SHP77 (cell line): ENCODE data around the gene SPHK1.

Source experiments
- DNase-seq, 2 experiments: peaks; one replicate each; lab custom pipeline; 2025; lab: John Stamatoyannopoulos, UW

The SPHK1 gene

DNA sequence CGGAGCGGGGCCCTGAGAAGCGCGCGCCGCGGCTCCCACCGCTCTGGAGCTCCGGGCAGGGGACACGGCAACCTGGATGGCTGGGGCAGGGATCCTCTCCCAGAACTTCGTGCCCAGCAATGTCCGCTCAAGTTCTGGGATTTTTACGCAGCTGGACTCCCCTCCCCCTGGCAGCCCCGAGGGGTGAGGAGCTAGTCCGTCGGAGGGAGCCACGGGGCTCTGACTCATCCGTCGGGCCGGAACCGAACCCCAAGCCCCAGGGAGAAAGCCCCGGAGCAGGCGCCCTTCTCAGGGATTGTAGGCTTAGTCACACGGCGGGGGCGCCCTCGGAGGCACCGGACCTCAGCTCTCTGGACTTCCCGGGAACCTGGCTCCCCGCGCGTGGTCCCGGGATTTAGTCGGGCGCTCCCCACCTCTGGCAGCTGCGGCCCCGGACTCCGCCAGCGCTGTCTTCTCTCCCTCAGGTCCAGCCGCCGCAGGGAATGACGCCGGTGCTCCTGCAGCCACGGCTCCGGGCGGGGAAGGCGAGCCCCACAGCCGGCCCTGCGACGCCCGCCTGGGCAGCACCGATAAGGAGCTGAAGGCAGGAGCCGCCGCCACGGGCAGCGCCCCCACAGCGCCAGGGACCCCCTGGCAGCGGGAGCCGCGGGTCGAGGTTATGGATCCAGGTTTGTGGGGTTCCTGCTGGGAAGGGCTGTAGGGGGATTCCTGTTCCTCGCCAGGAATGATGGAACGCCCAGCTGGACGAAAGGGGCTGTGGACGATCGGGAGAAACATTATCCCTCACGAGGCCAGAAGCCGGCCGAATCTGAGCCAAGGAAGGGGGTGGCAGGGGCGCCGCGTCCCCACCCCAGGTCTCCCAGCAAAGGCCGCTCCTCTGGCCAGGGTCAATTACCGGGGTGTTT, 830 bp downstream of the SPHK1 start:
- no peak for DNase-seq

DNA sequence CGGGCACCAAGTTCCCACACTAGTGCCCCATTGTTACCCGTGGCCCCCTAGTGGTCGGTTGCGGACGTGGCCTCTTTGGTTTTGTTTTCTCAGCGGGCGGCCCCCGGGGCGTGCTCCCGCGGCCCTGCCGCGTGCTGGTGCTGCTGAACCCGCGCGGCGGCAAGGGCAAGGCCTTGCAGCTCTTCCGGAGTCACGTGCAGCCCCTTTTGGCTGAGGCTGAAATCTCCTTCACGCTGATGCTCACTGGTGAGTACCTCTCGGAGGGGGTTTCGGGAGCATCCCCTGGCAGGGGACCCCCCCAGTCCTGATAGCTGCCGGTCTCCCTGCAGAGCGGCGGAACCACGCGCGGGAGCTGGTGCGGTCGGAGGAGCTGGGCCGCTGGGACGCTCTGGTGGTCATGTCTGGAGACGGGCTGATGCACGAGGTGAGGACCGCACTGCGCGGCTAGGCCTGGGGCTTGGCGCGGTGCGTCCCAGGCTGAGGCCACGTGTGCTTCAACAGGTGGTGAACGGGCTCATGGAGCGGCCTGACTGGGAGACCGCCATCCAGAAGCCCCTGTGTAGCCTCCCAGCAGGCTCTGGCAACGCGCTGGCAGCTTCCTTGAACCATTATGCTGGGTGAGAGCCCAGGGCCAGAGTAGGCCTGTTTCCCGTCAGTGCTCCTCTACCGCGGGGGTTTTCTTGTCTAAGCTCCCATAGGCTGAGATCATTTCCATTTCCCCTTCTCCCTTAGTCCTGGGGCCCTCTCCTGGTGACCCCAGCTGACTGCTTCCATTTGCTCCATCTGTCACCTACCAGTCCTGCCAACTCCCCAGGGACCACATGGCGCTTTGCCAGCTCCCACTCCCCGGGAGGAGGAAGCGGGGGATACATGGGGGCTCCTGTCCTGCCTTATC, 1.7 kb downstream of the SPHK1 start:
- peak; percentile 56 to 65 for DNase-seq

DNA sequence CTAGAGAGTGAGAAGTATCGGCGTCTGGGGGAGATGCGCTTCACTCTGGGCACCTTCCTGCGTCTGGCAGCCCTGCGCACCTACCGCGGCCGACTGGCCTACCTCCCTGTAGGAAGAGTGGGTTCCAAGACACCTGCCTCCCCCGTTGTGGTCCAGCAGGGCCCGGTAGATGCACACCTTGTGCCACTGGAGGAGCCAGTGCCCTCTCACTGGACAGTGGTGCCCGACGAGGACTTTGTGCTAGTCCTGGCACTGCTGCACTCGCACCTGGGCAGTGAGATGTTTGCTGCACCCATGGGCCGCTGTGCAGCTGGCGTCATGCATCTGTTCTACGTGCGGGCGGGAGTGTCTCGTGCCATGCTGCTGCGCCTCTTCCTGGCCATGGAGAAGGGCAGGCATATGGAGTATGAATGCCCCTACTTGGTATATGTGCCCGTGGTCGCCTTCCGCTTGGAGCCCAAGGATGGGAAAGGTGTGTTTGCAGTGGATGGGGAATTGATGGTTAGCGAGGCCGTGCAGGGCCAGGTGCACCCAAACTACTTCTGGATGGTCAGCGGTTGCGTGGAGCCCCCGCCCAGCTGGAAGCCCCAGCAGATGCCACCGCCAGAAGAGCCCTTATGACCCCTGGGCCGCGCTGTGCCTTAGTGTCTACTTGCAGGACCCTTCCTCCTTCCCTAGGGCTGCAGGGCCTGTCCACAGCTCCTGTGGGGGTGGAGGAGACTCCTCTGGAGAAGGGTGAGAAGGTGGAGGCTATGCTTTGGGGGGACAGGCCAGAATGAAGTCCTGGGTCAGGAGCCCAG, 2.8 kb downstream of the SPHK1 start:
- peak in 1 of 2 experiments; percentile 65 for DNase-seq

DNA sequence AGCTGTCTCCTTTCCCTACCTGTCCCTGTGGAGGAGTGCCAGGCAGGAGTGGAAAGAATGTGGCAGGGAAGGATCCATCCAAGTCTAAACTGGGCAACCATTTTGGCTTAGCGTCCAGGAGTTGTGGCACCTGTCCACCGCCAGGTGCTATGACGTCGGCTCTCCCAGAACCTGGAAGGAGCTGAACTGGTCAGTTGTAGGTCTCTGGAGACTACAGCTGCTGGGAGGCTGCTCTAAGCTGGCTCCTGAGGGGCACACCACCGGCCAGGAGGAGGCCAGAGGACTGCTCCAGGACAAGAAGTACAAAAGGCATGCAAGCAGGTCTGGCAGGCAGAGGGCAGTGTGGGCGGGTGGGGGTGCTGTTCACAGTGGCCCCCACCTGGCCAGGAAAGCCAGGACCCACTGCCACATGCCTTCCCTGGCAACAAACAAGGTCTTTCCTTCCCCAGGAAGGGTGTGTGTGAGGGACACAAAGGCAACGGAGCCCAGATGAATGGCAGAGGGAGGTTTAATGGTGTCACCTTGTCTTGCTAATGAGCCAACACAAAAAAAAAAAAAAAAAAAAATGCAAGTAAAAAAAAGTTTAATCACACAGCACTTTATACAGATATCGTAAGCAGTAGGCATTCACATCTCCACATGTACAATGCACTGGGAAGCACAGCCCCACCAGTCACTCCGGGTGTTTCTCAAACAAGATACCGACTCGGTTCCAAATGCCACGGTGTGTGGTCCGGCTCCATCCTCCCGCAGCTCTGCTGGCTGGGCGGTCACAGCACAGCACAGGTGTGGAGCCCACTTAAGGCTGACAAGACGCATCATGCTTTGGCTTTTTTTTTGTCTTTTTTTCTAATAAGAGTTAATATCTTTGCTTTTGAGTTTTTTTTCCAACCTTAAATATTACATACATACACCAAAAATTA, 4.8 kb downstream of the SPHK1 start:
- no peak for DNase-seq

DNA sequence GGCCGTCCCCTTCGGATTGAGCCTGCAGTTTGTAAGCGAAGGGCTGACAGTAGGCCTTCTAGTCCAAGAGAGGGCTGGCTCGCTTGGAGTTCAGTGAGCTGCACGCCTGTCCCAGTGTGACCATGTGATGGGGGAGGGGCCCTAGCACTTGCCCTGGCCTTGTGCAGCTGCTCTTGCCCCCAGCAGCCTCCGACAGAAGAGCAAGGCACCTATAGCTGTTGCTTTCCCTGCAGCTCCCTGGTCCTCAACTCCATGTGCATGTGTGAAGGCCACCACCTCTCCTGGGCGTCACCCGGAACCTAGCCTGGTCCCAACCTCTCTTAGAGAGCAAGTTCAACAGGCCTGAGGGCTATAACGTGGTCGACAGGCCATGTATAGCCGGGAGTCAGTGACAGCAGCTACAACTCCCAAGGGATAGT, 5.6 kb downstream of the SPHK1 start:
- no peak for DNase-seq

DNA sequence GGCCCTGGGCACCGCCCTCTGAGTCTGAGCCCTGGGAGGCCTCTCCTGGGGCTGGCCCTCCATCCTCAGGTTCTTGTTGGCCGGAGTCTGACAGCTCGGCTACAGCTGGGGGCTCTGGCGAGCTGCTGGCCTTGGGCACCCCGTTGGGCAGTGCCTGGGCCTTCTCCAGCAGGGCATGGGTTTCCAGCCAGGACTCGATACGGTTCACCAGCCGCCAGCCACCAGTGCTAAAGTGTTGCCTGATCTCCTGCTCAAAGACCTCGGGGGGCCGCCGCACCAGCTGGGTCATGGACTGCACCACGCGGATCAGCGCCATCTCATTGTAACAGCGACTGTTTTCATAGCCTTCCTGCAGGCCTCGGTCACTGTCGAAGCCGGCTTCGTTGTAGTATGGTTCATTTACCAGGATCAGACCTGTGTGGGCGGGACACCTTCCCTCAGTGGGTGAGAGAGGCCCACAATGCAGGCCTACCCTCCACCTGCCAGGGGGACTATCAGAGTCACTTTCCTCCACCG, 6.8 kb downstream of the SPHK1 start:
- no peak for DNase-seq

DNA sequence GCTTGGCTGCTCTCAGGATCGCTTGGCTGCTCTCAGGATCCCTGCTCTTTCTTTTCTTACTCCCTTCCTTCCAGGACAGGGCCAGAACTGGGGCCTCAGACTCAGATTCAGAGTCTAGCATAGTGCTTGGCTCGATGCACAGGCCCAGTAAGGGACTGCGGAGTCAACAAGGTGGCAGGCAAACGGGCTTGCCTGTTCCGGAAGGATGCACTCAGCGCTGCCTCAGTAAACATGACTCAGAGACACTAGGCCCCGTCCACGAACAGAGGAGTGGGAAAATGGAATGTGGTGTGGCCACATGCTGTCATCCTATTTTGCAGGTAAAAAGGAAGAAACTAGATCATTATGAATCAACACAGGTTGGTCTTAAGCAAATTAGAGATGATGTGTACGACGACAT, 9.8 kb downstream of the SPHK1 start:
- DNase-seq, result no peak

DNA sequence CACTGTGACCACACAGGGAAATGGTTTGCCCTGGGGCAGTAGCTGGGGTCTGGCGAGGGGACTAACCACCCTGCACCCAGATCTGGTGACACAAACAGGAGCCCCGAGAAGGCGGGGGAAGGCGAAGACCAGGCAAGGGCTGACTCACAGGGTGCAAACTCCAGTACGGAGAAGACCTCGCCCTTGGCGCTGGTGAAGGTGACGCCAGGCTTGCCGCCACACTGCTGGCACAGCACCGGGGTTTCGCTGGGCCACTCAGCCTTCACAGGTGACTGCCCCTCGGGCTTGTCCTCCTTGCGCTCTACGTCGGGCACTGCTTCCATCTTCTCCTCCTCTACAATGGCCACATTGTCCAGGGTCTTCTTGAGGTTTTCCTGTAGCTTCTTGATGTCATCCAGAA, 11.6 kb downstream of the SPHK1 start:
- no peak for DNase-seq

DNA sequence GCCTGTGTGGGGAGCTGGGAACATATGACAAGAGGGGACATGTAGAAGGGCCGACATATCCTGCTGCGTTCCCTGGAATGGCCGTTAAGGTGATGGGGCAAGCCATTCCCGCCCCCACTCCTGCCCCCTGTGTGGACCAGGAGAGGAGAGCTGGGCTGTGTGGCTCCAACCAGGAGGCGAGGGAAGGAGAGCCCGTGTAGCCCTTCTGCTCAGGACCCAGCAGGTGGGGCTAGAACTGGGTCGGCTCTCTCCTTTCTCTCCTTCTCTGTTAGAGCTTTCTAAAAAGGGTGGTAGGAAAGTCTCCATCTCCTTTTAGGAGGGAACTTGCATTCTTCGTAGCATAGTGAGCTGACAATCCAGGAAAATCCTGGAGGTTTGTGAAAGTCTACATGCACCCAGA, 12.8 kb downstream of the SPHK1 start:
- DNase-seq, result no peak

DNA sequence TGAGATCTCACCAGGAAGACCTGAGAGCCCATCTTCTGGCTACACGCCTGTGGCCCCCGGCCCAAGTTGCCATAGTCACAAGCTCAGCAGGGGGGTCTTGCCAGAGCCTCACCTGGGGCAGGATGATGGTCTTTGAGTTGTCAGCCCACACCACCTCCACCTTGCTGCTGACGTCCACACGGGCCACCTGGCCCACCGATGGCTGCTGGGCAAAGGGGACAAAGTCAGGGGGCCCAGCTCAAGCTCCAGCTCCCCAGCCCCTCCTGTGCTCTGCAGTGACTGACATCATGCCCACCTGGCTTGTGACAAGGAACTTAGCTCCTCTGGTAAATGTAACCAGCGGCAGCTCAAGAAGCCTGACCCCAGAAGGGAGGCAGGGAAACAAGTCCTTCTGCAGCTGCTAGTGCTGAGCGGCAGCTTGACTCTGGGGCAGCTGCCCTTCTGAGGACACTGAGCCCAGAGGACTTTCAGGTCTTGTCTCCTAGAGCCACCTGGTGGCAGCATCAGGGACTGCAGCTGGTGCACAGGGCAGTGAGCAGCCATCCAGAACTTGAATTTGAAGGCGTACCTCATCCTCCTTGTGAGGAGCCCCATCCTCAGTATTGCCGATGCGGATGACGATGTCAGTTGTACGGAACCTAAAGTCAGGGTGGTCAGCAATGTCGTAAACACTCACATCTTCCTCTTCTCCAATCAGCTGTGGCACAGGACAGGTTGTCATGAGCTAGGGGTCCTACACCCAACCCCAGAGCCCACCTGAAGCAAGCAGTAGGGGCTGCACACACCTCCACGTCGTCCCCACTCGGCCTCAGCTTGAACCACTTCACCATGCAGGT, 13.5 kb downstream of the SPHK1 start:
- DNase-seq, result peak; percentile 93

DNA sequence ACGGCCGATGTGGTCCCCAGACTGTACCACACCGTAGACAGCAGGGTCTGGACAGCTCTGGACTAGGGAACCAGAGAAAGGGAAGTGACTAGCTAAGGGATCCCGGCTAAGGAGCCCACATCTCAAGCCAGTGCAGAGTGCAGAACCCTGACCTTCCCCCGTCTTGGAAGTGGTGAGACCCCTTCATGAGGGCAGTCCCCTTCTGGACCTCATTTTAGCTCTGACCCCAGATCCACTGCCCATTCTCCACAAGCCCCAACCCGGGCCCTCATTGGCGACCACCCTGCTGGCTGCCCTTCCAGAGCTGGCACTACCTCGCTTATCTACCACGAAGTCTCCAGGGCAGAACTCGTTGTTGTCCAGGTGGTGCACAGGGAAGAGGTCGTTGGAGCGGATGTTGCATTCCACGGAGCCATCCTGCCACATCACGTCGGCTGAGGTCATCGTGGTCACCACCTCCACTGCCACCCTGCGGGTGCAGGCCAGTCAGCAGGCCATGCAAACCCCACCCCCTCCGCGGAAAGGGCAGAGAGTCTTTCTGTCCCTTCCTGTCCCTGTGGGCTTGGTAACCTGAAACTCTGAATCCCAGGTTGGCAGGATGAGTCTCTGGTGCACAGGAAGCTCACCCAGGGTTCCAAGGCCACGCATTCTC, 14.2 kb downstream of the SPHK1 start:
- no peak for DNase-seq

DNA sequence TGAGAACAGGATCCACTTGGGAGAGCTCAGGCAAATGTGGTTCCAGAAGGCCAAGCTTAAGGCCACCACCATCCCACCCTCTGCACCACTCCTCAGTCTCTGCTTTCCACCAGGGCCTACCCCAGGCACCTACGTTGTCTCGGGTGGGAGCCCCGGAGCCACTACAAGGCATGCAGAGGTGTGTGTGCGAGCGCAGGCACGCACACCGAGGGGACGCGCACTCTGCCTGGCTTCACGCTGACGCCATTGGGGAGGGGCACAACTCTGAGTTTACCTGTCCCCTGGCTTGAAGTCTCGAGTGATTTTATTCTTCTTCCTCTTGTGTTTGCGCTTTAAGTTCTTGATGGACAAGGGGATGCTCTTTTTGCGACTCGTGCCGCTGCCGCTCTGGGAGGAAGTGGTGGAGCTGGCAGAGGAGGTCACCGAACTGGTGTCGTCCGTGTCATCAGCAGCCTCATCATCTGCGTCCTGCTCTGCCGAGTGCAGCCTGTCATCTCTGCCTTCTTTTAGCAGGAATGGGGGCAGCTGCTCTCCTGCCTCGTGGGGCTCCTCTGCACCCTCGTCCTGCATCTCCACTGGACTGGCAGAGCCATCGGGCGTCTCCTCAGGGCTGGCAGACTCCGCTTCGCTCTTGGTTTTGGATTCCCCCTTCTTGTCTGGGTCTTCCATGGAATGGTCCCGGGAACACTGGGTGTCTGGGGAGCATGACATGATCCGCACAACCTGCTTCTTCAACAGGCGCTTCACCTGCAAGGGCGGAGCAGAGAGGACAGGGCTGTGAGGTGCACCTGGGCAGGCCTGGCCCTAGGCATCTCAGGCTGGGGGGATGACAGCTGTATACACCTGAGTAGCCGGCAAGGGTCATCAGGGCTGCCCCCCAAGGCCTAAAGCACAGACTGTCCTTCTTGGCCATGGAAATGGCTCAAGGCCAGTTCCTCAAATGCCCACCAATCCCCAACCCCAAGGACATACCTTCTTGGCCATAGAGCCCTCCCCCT, 15.1 kb downstream of the SPHK1 start:
- no peak for DNase-seq

DNA sequence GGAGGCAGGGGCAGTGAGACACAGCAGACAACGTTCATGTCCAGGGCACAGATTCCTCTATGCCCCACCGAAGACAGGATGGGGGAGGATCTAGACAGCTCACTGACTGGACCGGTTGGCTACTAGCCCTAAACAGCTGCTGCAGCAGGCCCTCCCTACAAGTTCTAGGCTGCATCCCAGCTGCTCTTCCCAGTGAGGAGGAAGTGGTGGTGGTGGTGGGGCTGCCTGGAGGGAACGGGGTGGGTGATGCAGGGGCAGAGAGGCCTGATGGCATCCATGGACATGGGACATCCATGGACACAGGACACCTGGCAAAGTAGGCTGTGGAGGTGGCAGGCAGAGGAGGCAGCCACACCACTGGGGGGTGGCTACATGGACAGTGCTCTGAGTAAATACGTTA, 18.3 kb downstream of the SPHK1 start:
- no peak for DNase-seq

DNA sequence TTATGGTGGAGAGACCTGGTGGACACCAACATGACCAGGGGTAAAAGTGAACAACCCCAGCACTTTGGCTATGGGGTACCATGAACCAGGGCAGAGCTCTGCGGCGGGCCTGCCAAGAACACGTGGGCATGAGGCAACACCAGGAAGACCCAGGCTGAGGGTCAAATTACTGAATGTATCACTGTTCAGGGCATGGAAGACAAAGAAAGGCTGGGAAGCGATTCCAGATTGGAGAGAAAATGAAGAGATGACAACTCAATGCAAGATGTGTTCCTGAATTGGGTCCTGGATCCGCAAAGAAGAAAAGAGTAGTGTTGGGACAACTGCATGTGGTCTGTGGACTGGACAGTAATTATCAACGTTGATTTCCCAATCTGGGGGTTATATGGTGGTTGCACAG, 19.8 kb downstream of the SPHK1 start:
- DNase-seq, result no peak

DNA sequence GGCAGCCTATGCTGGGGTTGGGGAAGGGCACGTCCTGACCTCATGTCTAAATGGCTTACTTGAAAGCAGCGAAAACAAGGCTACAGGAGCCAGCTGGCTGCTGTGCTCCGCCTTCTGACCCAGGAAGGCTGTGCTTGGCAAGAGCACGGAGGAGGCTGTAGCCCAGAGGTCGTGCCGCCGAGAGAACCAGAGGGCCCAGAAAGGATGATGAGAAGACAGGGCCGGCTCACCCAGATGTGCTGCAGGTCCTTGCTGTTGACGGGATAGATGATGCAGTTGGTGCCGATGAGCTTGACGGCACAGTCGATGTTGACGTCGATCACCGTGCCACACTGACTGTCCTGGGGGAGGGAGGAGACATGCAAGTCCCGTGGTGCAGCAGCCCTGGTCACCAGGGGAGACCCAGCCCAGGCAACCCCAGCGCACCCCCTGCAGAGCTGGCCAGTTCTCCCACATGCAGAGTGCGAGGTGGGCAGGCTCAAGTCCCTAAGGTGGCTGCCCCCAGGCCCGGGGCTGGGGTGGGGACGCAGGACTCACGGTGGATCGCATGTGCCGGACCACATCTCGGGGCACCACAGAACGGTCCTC, 20.7 kb downstream of the SPHK1 start:
- DNase-seq, result no peak

DNA sequence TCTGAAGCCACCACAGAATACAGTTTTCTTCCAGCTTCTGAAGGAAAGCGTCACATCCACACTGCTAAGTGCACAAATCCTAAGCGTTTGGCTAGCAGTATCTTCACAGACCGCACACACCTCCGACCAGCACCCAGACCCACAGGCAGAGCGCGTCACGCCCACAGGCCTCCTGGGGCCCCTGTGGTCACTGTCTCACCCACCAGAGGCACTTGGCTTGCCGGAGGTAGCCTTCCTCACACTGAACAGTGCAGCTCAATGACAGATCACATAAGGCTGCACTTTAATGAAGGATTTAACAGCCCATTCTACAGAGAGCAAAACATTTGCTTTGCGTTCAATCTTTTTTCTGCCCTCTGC, 21.2 kb downstream of the SPHK1 start:
- DNase-seq, result no peak

DNA sequence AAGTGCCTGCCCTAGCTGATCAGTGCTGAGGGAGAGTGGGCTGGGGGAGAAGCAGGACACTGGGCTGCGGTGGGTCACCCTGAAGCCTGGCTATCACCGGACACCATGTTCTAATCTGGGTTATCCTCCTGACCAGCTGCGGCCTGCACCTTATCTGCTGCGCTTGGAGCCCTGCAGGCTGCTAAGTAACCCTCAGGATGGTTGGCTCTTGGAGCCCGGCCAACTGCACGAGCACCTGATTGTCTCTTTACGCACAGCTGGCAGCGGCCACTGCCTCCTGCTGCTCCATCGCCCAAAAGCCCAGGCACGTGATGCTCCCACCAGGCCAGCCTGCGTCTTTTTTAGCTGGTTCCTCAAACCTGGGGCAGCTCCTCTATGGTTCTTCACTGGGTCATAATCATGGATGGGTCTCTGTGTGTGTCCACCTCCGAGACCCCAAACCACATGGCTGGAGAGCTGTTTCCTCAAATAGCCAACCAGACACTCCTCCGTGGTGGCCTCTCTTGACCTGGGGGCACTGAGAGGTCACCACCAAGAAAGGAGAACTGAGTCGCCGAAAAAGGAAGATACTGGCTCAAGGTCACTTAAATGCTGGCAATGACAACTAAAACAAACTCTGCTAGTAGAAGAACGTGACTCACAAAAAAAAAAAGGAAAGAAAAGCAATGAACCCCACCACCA, 21.7 kb downstream of the SPHK1 start:
- peak; percentile 85 to 96 for DNase-seq
